Caco-2 (cell line): ENCODE measurements around the gene B3GAT1. TPM values are rescaled to one million over a fixed set of nuclear protein-coding genes. Genes with fewer than 3 reads are reported as not detected.

Source experiments
- BruUV-seq: library from RNA; stranded (reverse); fragments of 400-500 nt; replicated peaks from 2 replicates; lab custom pipeline; 2021; lab: Mats Ljungman, UMichigan
- CTCF ChIA-PET: fragments of 300-600 bp; sonication (Branson Sonifier 250); formaldehyde crosslinking; loops from one replicate; lab custom pipeline; 2022; ENCODE audit warnings: antibody characterized with exemption; lab: Charles Lee
- POLR2A ChIA-PET: fragments of 300-600 bp; sonication (Branson Sonifier 250); formaldehyde crosslinking; loops from one replicate; lab custom pipeline; 2022; ENCODE audit warnings: antibody characterized with exemption; lab: Charles Lee
- DNase-seq, 2 experiments: peaks; one replicate each; pipeline versions ENCODE4 v3.0.0 to v3.0.0-alpha.2; 2020 to 2022
- H3K27me3 ChIP-seq: replicated peaks from 2 replicates; pipeline ENCODE4 v1.6.0; 2011; ENCODE audit warnings: low read length; ENCODE audit not compliant: control insufficient read depth, insufficient read depth
- H3K36me3 ChIP-seq: 2 replicates; pipeline ENCODE4 v1.5.1; 2011; ENCODE audit warnings: low read length; ENCODE audit not compliant: control insufficient read depth, insufficient read depth
- H3K4me1 ChIP-seq: fragments of 250-450 bp; sonication (Bioruptor Pico); 2 replicates; pipeline ENCODE4 v1.5.1; 2020; ENCODE audit warnings: mild to moderate bottlenecking
- H3K4me3 ChIP-seq: 2 replicates; pipeline ENCODE4 v1.5.1; 2011; ENCODE audit warnings: low read depth, mild to moderate bottlenecking, control low read depth, low read length
- H3K9me3 ChIP-seq: fragments of 250-450 bp; sonication (Bioruptor Pico); 2 replicates; pipeline ENCODE4 v1.5.1; 2020; ENCODE audit warnings: mild to moderate bottlenecking, moderate library complexity
- H3K27ac Mint-ChIP-seq: one replicate; pipeline ENCODE4 v1.8.0; 2022; ENCODE audit warnings: mixed read lengths; ENCODE audit not compliant: unreplicated experiment
- H3K27me3 Mint-ChIP-seq: one replicate; pipeline ENCODE4 v1.8.0; 2022; ENCODE audit warnings: mixed read lengths; ENCODE audit not compliant: insufficient read depth, unreplicated experiment
- H3K36me3 Mint-ChIP-seq: one replicate; pipeline ENCODE4 v1.8.0; 2022; ENCODE audit warnings: mild to moderate bottlenecking, mixed read lengths; ENCODE audit not compliant: insufficient read depth, unreplicated experiment
- H3K4me1 Mint-ChIP-seq: one replicate; pipeline ENCODE4 v1.8.0; 2022; ENCODE audit warnings: low read depth, mixed read lengths; ENCODE audit not compliant: unreplicated experiment
- H3K4me3 Mint-ChIP-seq: one replicate; pipeline ENCODE4 v1.8.0; 2022; ENCODE audit warnings: mild to moderate bottlenecking, moderate library complexity, mixed read lengths; ENCODE audit not compliant: unreplicated experiment
- H3K9me3 Mint-ChIP-seq: one replicate; pipeline ENCODE4 v1.8.0; 2022; ENCODE audit warnings: mixed read lengths; ENCODE audit not compliant: unreplicated experiment
- CTCF ChIP-seq, 2 experiments: fragments of 200-600 bp in 1 of 2; IDR thresholded peaks; 1 replicate in 1 of 2; 2 replicates in 1 of 2; pipeline versions ENCODE4 v1.5.1 to v1.8.0; 2011 to 2022; ENCODE audit warnings: antibody characterized with exemption in 1 of 2, control low read depth in 1 of 2, inconsistent platforms in 1 of 2, low read depth in 1 of 2, low read length in 1 of 2, mild to moderate bottlenecking in 1 of 2, moderate library complexity in 1 of 2; ENCODE audit not compliant: insufficient read depth in 1 of 2, severe bottlenecking in 1 of 2, unreplicated experiment in 1 of 2
- intact Hi-C: fragments of 100-400 bp; cut with micrococcal nuclease; formaldehyde crosslinking; loops from one replicate; pipeline ENCODE4 v1.10.0; 2022; ENCODE audit not compliant: unreplicated experiment
- total RNA-seq: library from RNA; stranded (reverse); gene quantifications from 2 replicates; pipeline ENCODE4 v1.2.3, GENCODE V29; 2022

Gene B3GAT1
- total RNA-seq, 1 experiment from 2014 or later: 0.11 TPM

GRCh38 chr11:134390706-134391569 lies 21.1 kb downstream of the B3GAT1 start:
- ChIA-PET CTCF (no interaction called here), POLR2A (no interaction called here)
- no peaks in the 10 kb centered on the region for H3K36me3 ChIP-seq
- no peaks in the 10 kb centered on the region for H3K9me3 ChIP-seq
- Mint-ChIP-seq H3K36me3 (no peaks in the 10 kb centered on the region), H3K9me3 (no peaks in the 10 kb centered on the region), H3K4me3 (no peak overlapping the region), H3K27ac (no peak overlapping the region), H3K27me3 (peaks cover 10% of the 10 kb centered on the region), H3K4me1 (no peaks in the 10 kb centered on the region)
- H3K4me1 ChIP-seq: no peaks in the 10 kb centered on the region
- no peak for DNase-seq
- intact Hi-C loops: no loop called here
- H3K4me3 ChIP-seq: no peak overlapping the region
- TF ChIP-seq CTCF (IDR thresholded peaks at IDR 0.05; ENCODE audit: insufficient read depth in 1 of 2, low read depth in 1 of 2, low read length in 1 of 2, severe bottlenecking in 1 of 2, unreplicated experiment in 1 of 2): peak; percentile 30 to 33
- no peaks in the 10 kb centered on the region; the same call in 1 of the 2 replicates for H3K27me3 ChIP-seq
- BruUV-seq: no TSS peak

DNA sequence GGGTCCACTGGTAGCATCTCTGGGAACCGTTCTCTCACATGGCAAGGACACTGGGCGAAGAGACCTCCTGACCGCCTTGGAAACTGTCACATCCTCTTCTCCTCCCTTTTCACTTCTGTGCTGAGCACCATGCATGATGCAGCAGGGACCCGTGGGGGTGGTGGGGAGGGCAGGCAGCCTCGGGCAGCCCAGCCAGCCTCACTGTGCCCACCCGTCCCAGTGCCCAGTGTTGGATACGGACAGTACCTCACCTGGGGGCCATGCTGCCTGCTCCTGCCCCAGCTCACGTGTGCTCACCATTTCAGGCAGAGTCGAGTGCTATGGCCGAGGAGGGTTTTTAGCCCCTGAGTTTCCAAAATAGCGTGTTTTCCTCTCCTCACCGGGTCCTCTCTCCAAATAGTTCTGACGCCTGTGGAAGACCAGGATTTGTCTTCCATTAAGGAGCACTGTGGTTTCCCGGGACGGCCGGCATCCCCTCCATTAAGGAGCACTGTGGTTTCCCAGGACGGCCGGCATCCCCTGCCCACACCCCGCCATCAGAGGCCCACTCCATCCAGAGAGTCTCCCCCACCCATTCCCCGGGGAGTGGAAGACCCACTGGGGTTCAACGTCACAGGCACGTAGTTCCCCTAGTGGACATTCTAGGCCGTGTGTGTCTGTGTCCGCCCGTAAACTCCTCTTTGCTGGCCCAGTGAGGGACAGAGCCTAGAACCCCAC lies 22.4 kb downstream of the B3GAT1 start:
- intact Hi-C loops: no loop called here
- Histone ChIP-seq H3K36me3 (no peaks in the 10 kb centered on the region), H3K4me3 (no peak overlapping the region), H3K9me3 (no peaks in the 10 kb centered on the region), H3K27me3 (no peaks in the 10 kb centered on the region; the same call in none of the 2 replicates), H3K4me1 (no peaks in the 10 kb centered on the region)
- Mint-ChIP-seq H3K27me3 (peaks cover 16% of the 10 kb centered on the region), H3K36me3 (no peaks in the 10 kb centered on the region), H3K4me1 (no peaks in the 10 kb centered on the region), H3K4me3 (no peak overlapping the region), H3K9me3 (no peaks in the 10 kb centered on the region), H3K27ac (no peak overlapping the region)
- TF ChIP-seq CTCF (IDR thresholded peaks at IDR 0.05; ENCODE audit: insufficient read depth in 1 of 2, low read depth in 1 of 2, low read length in 1 of 2, severe bottlenecking in 1 of 2, unreplicated experiment in 1 of 2): peak in 1 of 2 experiments; percentile 15
- ChIA-PET CTCF (no interaction called here), POLR2A (no interaction called here)
- no TSS peak for BruUV-seq
- no peak for DNase-seq

- TF ChIP-seq CTCF (IDR thresholded peaks at IDR 0.05; ENCODE audit: insufficient read depth in 1 of 2, low read depth in 1 of 2, low read length in 1 of 2, severe bottlenecking in 1 of 2, unreplicated experiment in 1 of 2): no peak
- Mint-ChIP-seq H3K4me1 (no peaks in the 10 kb centered on the region), H3K27ac (no peak overlapping the region), H3K27me3 (peaks cover 19% of the 10 kb centered on the region), H3K4me3 (no peak overlapping the region), H3K9me3 (no peaks in the 10 kb centered on the region), H3K36me3 (no peaks in the 10 kb centered on the region)
- intact Hi-C loops: no loop called here
- Histone ChIP-seq H3K4me3 (no peak overlapping the region), H3K4me1 (no peaks in the 10 kb centered on the region), H3K27me3 (no peaks in the 10 kb centered on the region; the same call in none of the 2 replicates), H3K9me3 (no peaks in the 10 kb centered on the region), H3K36me3 (no peaks in the 10 kb centered on the region)
- no TSS peak for BruUV-seq
- ChIA-PET POLR2A (no interaction called here), CTCF (no interaction called here)
- no peak for DNase-seq
These were observed 23.5 kb downstream of the B3GAT1 start for GRCh38 chr11:134388590-134388989.
